ENCODE results near the gene SPATS2. TPM values are rescaled to one million over a fixed set of nuclear protein-coding genes. Genes with fewer than 3 reads are reported as not detected.

The SPATS2 gene
- total and polyA plus RNA-seq, 2 donors (not counting 3 experiments of a cell fraction or from before 2014, with no cell fraction given): 55.8 to 66.5 TPM

- CTCF ChIA-PET: interaction anchor here (1.0 to 1.8 kb wide), 6 partner anchors 10 to 112 kb away, joined by 3 to 9 read pairs (median 4); no protein-coding TSS in a partner anchor
- FAIRE-seq (no peak), DNase-seq (ENCODE audit: low read depth, low spot score) (no peak)
- no peaks in the 10 kb centered on the region for H3K9me3 ChIP-seq (replicated peaks; ENCODE audit: control insufficient read depth, insufficient read depth, low read length)
- no peak overlapping the region for H2AFZ ChIP-seq (ENCODE audit: low read depth, low read length)
- POLR2A ChIA-PET: no interaction called here
- H3K9ac ChIP-seq (replicated peaks; ENCODE audit: extremely low read depth, insufficient read depth, low read length): no peak overlapping the region
- no peak overlapping the region for H3K4me3 ChIP-seq (replicated peaks in 1 of 3; ENCODE audit: insufficient read depth in 1 of 3, low read depth in 1 of 3, low read length in 3 of 3)
- intact Hi-C loops (cut with micrococcal nuclease): no loop called here
- no peaks in the 10 kb centered on the region for H4K20me1 ChIP-seq (replicated peaks; ENCODE audit: control insufficient read depth, extremely low read depth, insufficient read depth, low read length)
- no peak overlapping the region for H3K27ac ChIP-seq (ENCODE audit: insufficient read depth, low read depth, low read length)
- H3K9me1 ChIP-seq (replicated peaks; ENCODE audit: control insufficient read depth, extremely low read depth, insufficient read depth, low read length): no peaks in the 10 kb centered on the region
- H3K36me3 ChIP-seq (ENCODE audit: control insufficient read depth in 2 of 2, extremely low read depth in 1 of 2, insufficient read depth in 2 of 2, low read length in 2 of 2): peaks cover 0 to 2% of the 10 kb centered on the region in 2 experiments
- dilution Hi-C loops (cut with MboI; ENCODE audit: extremely low pct_ligation_motif_present, low sequenced_read_pairs): no loop called here
- no peaks in the 10 kb centered on the region for H3K27me3 ChIP-seq (ENCODE audit: control insufficient read depth in 2 of 2, insufficient read depth in 2 of 2, low read length in 2 of 2)
- BruUV-seq (replicated peaks): no TSS peak
- TF ChIP-seq EZH2 (IDR thresholded peaks at IDR 0.05; ENCODE audit: borderline replicate concordance, low read depth, low read length, severe bottlenecking) (no peak), POLR2AphosphoS5 (IDR thresholded peaks at IDR 0.05; ENCODE audit: insufficient read depth, low read depth, low read length) (no peak), JUN (IDR thresholded peaks at IDR 0.05; ENCODE audit: borderline replicate concordance, insufficient read depth, insufficient read length, low read depth) (no peak), FOS (IDR thresholded peaks at IDR 0.05; ENCODE audit: borderline replicate concordance, insufficient read depth, low read length) (no peak)
- H3K79me2 ChIP-seq (ENCODE audit: control insufficient read depth, insufficient read depth, low read length): peaks cover 61% of the 10 kb centered on the region
- H3K4me1 ChIP-seq (ENCODE audit: control insufficient read depth, extremely low read depth, insufficient read depth, low read length): no peaks in the 10 kb centered on the region
- H3K4me2 ChIP-seq (ENCODE audit: insufficient read depth, low read length): no peak overlapping the region
Observed at GRCh38 chr12:49470986-49471385, 103.7 kb downstream of the SPATS2 start.

GRCh38 chr12:49471557-49471956 lies 104.3 kb downstream of the SPATS2 start:
- Histone ChIP-seq H3K27ac (ENCODE audit: insufficient read depth, low read depth, low read length) (no peak overlapping the region), H3K9ac (replicated peaks; ENCODE audit: extremely low read depth, insufficient read depth, low read length) (no peak overlapping the region), H3K9me1 (replicated peaks; ENCODE audit: control insufficient read depth, extremely low read depth, insufficient read depth, low read length) (no peaks in the 10 kb centered on the region), H3K4me1 (ENCODE audit: control insufficient read depth, extremely low read depth, insufficient read depth, low read length) (no peaks in the 10 kb centered on the region), H3K9me3 (replicated peaks; ENCODE audit: control insufficient read depth, insufficient read depth, low read length) (no peaks in the 10 kb centered on the region), H4K20me1 (replicated peaks; ENCODE audit: control insufficient read depth, extremely low read depth, insufficient read depth, low read length) (no peaks in the 10 kb centered on the region), H2AFZ (ENCODE audit: low read depth, low read length) (no peak overlapping the region), H3K79me2 (ENCODE audit: control insufficient read depth, insufficient read depth, low read length) (peaks cover 64% of the 10 kb centered on the region), H3K4me2 (ENCODE audit: insufficient read depth, low read length) (no peak overlapping the region), H3K27me3 (ENCODE audit: control insufficient read depth in 2 of 2, insufficient read depth in 2 of 2, low read length in 2 of 2) (no peaks in the 10 kb centered on the region), H3K4me3 (replicated peaks in 1 of 3; ENCODE audit: insufficient read depth in 1 of 3, low read depth in 1 of 3, low read length in 3 of 3) (no peak overlapping the region), H3K36me3 (ENCODE audit: control insufficient read depth in 2 of 2, extremely low read depth in 1 of 2, insufficient read depth in 2 of 2, low read length in 2 of 2) (peaks cover 0 to 2% of the 10 kb centered on the region in 2 experiments)
- ChIA-PET CTCF (interaction anchor here (1.1 to 1.8 kb wide), 5 partner anchors 10 to 113 kb away, joined by 4 to 9 read pairs (median 4); no protein-coding TSS in a partner anchor), POLR2A (no interaction called here)
- no peak for DNase-seq (ENCODE audit: low read depth, low spot score)
- BruUV-seq (replicated peaks): no TSS peak
- dilution Hi-C loops (cut with MboI; ENCODE audit: extremely low pct_ligation_motif_present, low sequenced_read_pairs): no loop called here
- no peak for FAIRE-seq
- intact Hi-C loops (cut with micrococcal nuclease): no loop called here
- TF ChIP-seq MAX (IDR thresholded peaks at IDR 0.05; ENCODE audit: insufficient read depth, insufficient read length): no peak
- TF ChIP-seq GATA2 (IDR thresholded peaks at IDR 0.05; ENCODE audit: insufficient read depth, insufficient read length, low read depth, low read length): no peak
- no peak for TF ChIP-seq EZH2 (IDR thresholded peaks at IDR 0.05; ENCODE audit: borderline replicate concordance, low read depth, low read length, severe bottlenecking)
- TF ChIP-seq CTCF (IDR thresholded peaks at IDR 0.05; ENCODE audit: extremely low read depth in 1 of 2, insufficient read depth in 1 of 2, low read depth in 1 of 2, low read length in 2 of 2): no peak
- TF ChIP-seq JUN (IDR thresholded peaks at IDR 0.05; ENCODE audit: borderline replicate concordance, insufficient read depth, insufficient read length, low read depth): no peak
- no peak for TF ChIP-seq MYC (IDR thresholded peaks at IDR 0.05; ENCODE audit: low read depth, low read length)
- no peak for TF ChIP-seq POLR2AphosphoS5 (IDR thresholded peaks at IDR 0.05; ENCODE audit: insufficient read depth, low read depth, low read length)
- no peak for TF ChIP-seq POLR2A (IDR thresholded peaks at IDR 0.05; ENCODE audit: low read depth, low read length)
- no peak for TF ChIP-seq FOS (IDR thresholded peaks at IDR 0.05; ENCODE audit: borderline replicate concordance, insufficient read depth, low read length)

All from endothelial cell of umbilical vein (primary cell).